Measurements from ENCODE around the gene CREB3L2. TPM values are rescaled to one million over a fixed set of nuclear protein-coding genes. Genes with fewer than 3 reads are reported as not detected.

CREB3L2 gene
- total and polyA plus RNA-seq, 9 donors = 21.2 to 110 (median 80.8) TPM

DNA sequence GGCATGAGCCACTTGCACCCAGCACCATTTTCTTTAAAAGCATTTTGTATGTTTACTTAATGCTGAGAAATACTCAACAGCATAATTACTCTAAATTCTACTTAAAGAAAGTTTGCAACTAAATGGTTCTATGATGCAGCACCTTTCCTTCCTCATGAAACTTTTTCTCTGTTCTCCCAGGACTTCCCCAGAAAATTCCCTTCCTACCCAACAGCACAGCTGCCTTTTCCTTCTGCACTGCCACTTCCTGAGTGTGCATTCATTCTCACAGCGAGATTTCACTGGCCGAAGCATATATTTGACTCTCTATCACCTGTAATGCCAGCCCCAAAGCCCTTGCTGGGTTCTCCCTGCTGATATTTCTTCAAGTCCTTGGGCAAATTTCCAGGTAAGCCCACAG is 113.6 kb downstream of the CREB3L2 start:
- 82 to 93% (median 86%) methylated on average over 2 of the region's 2 CpGs for whole genome bisulfite sequencing, 3 donors
- no peak for TF ChIP-seq EP300 (IDR thresholded peaks at IDR 0.05)
- TF ChIP-seq POLR2A (IDR thresholded peaks at IDR 0.05) = no peak
- TF ChIP-seq, protein P1, sequence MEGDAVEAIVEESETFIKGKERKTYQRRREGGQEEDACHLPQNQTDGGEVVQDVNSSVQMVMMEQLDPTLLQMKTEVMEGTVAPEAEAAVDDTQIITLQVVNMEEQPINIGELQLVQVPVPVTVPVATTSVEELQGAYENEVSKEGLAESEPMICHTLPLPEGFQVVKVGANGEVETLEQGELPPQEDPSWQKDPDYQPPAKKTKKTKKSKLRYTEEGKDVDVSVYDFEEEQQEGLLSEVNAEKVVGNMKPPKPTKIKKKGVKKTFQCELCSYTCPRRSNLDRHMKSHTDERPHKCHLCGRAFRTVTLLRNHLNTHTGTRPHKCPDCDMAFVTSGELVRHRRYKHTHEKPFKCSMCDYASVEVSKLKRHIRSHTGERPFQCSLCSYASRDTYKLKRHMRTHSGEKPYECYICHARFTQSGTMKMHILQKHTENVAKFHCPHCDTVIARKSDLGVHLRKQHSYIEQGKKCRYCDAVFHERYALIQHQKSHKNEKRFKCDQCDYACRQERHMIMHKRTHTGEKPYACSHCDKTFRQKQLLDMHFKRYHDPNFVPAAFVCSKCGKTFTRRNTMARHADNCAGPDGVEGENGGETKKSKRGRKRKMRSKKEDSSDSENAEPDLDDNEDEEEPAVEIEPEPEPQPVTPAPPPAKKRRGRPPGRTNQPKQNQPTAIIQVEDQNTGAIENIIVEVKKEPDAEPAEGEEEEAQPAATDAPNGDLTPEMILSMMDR (IDR thresholded peaks at IDR 0.05) = no peak

DNA sequence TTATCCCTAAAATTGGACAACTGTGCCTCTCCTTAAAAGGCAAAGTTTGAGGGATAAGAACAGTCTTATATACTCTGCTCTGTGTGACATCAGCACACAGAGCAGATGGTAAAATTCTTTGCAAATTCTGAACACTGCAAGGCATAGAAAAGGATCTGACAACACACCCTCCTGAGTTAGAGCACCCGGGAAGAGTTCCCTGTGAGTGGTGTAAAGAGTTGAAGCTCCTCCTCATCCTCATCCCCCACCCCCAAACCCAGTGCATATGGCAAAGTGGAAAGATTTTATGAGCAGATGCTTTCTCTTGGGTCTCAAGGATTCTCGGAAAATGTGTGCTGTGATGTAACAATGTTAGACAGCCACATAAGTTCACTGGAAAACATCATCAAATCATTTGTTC is 115.1 kb downstream of the CREB3L2 start:
- no peak overlapping the region for H3K4me3 ChIP-seq
- H3K4me1 ChIP-seq (ENCODE audit: insufficient read depth) = no peaks in the 10 kb centered on the region
- 48 to 70% (median 59%) methylated on average over 2 of the region's 2 CpGs for WGBS, 3 donors
- intact Hi-C loops (cut with DNase I) = no loop called here
- TF ChIP-seq POLR2A (IDR thresholded peaks at IDR 0.05) = no peak
- TF ChIP-seq, protein P1 (IDR thresholded peaks at IDR 0.05) = no peak
- TF ChIP-seq EP300 (IDR thresholded peaks at IDR 0.05) = no peak
- H3K27ac ChIP-seq = no peak overlapping the region
- no peaks in the 10 kb centered on the region for H3K36me3 ChIP-seq
- DNase-seq = no peak
- no peaks in the 10 kb centered on the region for H3K9me3 ChIP-seq
- H3K27me3 ChIP-seq = no peaks in the 10 kb centered on the region

More for the DNA sequence above, 113.6 kb downstream of the CREB3L2 start:
- Histone ChIP-seq H3K9me3 (no peaks in the 10 kb centered on the region), H3K36me3 (no peaks in the 10 kb centered on the region), H3K27ac (no peak overlapping the region), H3K27me3 (no peaks in the 10 kb centered on the region), H3K4me1 (ENCODE audit: insufficient read depth) (no peaks in the 10 kb centered on the region), H3K4me3 (no peak overlapping the region)
- DNase-seq = no peak
- intact Hi-C loops (cut with DNase I) = no loop called here

DNA sequence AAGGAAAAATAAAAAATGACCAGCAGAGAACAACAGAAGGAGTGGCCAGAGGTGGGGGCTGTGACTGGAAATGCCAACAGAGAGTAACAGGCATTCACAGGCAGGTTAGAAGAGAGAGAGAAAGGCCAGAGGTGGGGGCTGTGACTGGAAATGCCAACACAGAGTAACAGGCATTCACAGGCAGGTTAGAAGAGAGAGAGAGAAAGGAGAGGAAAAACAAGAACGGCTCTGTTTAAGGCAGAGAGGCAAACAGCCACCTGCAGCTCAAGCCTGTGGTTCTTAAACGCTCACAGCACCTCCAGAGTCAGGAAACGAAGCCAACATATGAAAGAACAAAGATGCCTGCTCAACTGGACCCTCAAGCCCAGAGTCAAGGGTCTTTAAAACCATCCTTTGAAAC is 115.6 kb downstream of the CREB3L2 start:
- Histone ChIP-seq H3K4me3 (no peak overlapping the region), H3K9me3 (no peaks in the 10 kb centered on the region), H3K4me1 (ENCODE audit: insufficient read depth) (no peaks in the 10 kb centered on the region), H3K27ac (no peak overlapping the region), H3K36me3 (no peaks in the 10 kb centered on the region), H3K27me3 (no peaks in the 10 kb centered on the region)
- intact Hi-C loops (cut with DNase I) = no loop called here
- TF ChIP-seq EP300 (IDR thresholded peaks at IDR 0.05) (no peak), POLR2A (IDR thresholded peaks at IDR 0.05) (no peak)
- TF ChIP-seq, protein P1 (IDR thresholded peaks at IDR 0.05) = no peak
- 85 to 94% (median 86%) methylated on average over 3 of the region's 3 CpGs for WGBS, 3 donors
- no peak for DNase-seq

DNA sequence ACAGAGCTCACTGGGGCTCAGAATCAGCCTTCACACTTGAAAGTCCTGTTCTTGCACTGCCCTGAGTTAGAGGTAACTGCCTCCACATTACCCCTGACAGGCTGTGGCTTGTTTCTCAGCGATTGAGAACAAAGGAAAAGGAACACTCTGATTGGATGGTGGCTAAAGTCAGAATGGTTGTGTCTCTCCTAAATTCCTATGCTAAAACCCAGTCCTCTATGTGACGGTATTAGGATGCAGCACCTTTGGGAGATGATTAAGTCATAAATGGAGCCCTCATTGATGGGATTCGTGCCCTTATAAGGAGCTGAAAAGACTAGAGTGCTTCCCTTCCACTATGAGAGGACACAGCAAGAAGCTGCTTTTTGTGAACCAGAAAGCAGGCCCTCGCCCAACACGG is 116.2 kb downstream of the CREB3L2 start:
- H3K4me1 ChIP-seq (ENCODE audit: insufficient read depth) = no peaks in the 10 kb centered on the region
- no peaks in the 10 kb centered on the region for H3K27me3 ChIP-seq
- intact Hi-C loops (cut with DNase I) = no loop called here
- TF ChIP-seq, protein P1 (IDR thresholded peaks at IDR 0.05) = no peak
- TF ChIP-seq POLR2A (IDR thresholded peaks at IDR 0.05) (no peak), EP300 (IDR thresholded peaks at IDR 0.05) (no peak)
- H3K27ac ChIP-seq = no peak overlapping the region
- no peaks in the 10 kb centered on the region for H3K9me3 ChIP-seq
- H3K4me3 ChIP-seq = no peak overlapping the region
- 91% methylated on average over 5 of the region's 5 CpGs for WGBS, 3 donors
- H3K36me3 ChIP-seq = no peaks in the 10 kb centered on the region
- no peak for DNase-seq

DNA sequence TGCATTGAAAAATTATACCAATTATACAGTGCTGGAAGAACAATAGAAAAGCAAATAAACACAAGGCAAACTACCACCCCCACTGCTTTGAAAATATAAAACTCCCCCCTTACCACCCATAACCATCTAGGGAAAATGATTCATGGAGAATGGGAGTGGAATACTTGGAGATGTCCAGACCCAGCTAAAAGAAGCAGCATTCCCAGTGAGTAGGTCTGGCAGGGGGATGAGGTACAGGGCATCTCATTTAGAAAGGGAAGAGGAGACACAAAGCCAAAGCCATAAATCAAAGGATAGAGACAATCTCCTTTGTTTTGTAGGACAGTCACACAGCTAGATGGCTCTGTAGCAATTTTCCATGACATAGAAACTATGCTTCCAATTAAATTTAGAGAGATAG is 119.1 kb downstream of the CREB3L2 start:
- no peaks in the 10 kb centered on the region for H3K27me3 ChIP-seq
- no peaks in the 10 kb centered on the region for H3K9me3 ChIP-seq
- no peaks in the 10 kb centered on the region for H3K4me1 ChIP-seq (ENCODE audit: insufficient read depth)
- H3K36me3 ChIP-seq = no peaks in the 10 kb centered on the region
- intact Hi-C loops (cut with DNase I) = no loop called here
- TF ChIP-seq, protein P1 (IDR thresholded peaks at IDR 0.05) = no peak
- no peak for TF ChIP-seq EP300 (IDR thresholded peaks at IDR 0.05)
- no peak for TF ChIP-seq POLR2A (IDR thresholded peaks at IDR 0.05)
- no peak overlapping the region for H3K4me3 ChIP-seq
- DNase-seq = no peak
- H3K27ac ChIP-seq = no peak overlapping the region

Data from ovary (tissue), 9 donors.